Amniotic epithelial cell (primary cell): ENCODE measurements around the gene NR2F1-AS1.

Experiments used
- DNase-seq: peaks from one replicate; pipeline ENCODE4 v3.0.0-alpha.2; 2010; ENCODE audit warnings: low read depth

NR2F1-AS1 gene

GRCh38 chr5:93603078-93603792 lies 22.2 kb upstream of the NR2F1-AS1 start:
- no peak for DNase-seq

- DNase-seq = no peak
Measured at GRCh38 chr5:93602241-93603077, 21.4 kb upstream of the NR2F1-AS1 start.

DNA sequence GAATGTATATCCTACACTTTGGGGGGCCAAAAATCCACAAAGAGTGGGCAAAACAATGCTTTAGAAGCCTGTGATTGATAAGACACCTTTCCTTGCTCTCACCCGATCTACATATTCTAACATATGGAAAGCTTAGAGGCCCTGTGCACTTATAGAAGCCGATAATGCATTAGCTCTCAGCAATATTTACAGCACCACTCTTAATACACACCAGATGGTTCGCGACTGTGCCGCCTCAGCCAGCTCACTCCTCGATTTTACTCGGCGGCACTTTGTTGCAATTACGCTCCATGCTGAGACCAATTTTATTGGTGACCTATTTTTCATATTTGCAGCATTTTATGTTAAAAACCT lies 20.8 kb upstream of the NR2F1-AS1 start:
- no peak for DNase-seq

- DNase-seq = no peak
Measured at GRCh38 chr5:93601071-93601801, 20.2 kb upstream of the NR2F1-AS1 start.

- no peak for DNase-seq
Measured at GRCh38 chr5:93600409-93601070, 19.5 kb upstream of the NR2F1-AS1 start.

DNA sequence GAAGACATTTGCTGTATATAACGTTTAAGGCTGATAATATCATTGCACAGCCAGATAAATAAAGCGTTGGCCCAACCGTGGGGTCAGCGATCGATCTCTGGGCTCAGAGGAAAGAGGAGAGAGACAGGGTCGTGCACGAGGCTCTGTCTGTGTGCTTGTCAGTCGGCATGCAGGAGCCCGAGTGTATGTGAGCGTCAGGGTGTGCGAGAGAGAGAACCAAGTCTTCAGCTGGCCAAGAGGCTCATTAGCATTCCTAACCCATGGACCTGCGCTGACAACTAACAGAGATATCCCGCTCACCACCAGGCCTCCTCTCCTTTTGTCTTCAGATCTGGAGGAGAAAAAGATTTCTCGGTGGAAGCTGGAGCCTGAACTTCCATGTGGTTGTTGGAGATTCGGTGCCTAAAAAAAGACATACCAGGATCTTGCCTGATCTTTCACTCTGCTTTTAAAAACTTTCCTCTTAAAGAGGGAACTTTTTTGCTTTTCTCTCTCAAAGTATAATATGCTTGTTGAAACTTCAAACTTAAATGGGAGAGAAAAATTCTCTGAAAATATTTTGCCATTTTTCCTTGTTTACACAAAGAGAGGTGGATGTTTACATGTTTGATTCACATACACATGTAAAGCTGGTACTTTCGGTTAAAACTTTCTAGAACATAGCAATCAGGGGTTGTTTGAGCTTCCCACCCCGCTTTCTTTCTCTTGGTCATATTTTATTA lies 18.5 kb upstream of the NR2F1-AS1 start:
- DNase-seq = no peak

GRCh38 chr5:93599001-93599379 lies 18.0 kb upstream of the NR2F1-AS1 start:
- DNase-seq = no peak

DNA sequence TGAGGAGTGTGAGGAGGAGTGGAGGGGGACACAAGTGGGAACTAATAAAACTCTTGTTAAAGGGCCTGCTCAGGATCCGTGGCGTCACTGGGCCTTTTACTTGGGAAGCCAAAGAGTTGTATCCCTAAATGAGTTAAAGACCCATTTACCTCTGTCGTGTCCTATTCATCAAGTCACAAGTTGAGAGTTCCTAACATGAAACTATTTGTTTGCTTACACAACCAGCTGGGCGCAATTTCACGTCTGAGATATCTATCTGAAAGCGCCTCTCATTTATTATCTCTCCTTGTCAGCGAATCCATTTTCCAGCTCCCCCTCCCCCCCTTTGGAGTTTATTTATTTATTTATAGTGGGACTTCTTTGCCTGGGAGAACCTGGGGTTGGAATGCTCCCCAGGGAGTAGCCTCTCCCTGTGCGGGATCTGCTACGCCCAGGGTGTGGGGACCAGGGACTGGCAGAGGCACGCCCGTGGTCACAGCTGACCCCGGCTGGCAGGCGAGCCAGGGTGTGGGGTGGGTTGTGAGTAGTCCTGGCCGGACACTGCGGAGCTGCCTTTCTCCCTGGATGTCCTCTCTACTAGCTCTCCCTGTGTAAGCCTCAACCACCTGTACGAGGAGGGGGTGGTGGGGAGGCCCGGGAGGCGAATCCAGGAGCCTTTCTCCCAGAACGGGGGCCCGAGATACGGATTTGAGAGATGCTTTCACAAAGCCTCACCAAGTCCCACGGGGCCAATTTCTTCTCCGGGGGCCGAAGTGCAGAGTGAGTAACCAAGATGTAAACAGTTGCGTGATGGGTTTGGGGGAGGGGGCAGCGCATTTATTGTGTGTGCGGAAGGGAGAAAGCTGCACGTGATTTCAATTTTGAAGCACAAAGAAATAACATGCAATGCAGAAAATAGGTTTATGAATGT lies 17.3 kb upstream of the NR2F1-AS1 start:
- no peak for DNase-seq

DNA sequence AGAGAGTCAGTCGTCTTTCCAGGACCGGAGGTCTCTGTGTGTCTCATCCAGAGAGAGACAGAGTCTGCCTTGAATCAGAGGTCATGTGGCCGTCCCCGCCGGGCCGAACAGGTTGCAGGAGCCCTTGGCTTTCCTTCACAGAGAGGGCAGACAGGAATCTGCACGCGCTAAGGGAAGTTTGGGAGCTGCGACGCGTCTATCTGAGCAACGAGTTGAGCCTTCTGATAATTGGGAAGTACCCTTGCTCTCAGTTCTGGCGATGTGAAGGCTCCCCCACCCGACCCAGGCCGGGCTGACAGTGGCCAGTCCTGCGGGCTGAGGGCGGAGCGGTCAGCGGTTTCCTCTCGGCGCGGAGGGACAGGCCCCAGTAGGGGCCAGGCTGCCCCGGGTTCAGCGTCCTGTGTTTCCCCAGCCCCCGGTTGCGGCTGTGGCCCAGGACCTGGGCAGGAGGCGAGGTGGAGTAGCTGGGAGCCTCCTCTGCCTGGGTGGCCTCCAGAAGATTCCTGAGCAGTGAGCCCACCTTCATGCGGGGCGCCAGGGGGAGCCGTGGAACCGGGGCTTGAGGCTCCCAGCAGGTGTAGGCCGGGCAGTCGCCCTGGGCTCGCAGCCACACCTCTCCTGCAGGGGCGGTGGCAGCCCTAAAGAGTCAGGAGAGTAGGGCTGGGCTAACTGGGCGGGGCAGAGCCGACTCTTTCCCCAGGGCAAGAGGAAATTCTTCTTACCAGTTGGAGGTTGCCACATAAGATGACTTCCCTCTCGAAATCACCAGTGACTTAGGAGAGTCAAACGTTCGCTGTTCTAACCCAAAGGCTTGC lies 15.9 kb upstream of the NR2F1-AS1 start:
- DNase-seq = no peak

DNA sequence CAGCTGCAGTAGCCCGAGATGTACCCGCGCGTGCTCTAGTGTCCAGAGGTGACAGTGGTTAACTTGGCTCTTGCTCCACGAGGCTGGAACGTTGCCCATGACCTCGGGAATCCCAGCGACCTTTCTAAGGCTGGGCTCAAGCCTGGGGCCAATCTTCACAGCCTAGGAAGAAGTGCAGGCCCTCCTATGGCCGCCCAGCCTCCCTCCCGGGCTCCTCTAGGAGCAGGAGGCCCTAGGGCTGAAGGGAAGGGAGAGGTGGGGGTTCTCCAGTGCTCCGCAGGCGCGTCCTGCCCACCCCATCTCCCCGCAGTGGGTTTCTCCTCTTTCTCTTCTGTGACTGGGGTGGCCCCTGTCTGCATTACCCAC lies 15.3 kb upstream of the NR2F1-AS1 start:
- no peak for DNase-seq

- no peak for DNase-seq
Measured at GRCh38 chr5:93595420-93596147, 14.6 kb upstream of the NR2F1-AS1 start.

- no peak for DNase-seq
Measured at GRCh38 chr5:93594591-93595419, 13.8 kb upstream of the NR2F1-AS1 start.

GRCh38 chr5:93593476-93594131 lies 12.6 kb upstream of the NR2F1-AS1 start:
- DNase-seq = no peak

- no peak for DNase-seq
Measured at GRCh38 chr5:93592883-93593282, 11.9 kb upstream of the NR2F1-AS1 start.

DNA sequence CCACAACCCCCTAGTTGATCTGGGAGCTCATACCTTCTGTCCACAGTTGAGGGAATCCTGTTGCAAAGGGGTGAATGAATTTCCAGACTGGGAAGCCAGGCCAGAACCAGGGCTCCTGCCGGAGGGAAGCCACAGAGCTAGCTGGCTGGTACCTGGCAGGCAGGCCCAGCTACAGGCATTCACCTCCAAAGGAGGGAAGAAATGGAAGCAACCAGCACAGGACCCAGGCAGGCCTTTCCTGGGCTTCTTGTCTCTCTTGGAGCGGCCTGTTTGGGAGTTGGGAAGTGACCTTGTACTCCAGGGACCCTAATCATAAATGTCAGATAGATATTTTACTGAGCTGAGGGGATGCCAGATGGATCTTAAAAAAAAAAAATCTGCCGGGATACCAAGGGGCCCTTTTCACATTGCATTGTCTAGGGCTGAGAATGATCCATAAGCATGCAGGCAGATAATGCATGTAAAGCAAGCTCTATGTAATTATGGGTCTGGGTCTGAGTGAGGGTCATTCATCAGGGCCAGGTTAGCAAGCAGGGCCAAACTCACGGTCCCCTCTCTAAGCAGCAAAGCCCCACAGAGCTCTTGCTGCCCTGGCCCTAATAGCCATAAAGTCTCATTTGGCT lies 10.4 kb upstream of the NR2F1-AS1 start:
- no peak for DNase-seq

DNA sequence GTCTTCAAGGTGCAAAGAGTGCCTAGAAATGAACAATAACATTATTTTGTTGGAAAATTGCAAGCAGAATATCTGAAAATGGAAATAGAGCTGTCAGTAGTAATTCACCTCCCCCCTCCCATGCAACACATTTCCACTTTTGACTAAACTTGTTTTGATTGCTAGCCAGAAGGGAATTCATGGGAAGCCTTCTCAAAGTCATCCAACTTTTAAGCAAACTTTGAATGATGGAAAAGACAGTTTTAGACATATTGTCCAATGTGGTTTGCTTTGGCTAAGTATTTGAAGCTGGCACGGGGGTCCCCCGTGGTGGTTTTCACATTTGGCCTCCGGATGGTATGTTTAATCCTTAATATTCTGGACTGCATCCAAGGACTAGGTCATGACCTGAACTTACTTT lies 9.5 kb upstream of the NR2F1-AS1 start:
- no peak for DNase-seq

- no peak for DNase-seq
Measured at GRCh38 chr5:93589829-93590215, 8.8 kb upstream of the NR2F1-AS1 start.
